ENCODE measurements around the gene ART3.
"Not testable (repeated sequence)": the region's sequence is repeated elsewhere in the genome, so short reads cannot be mapped to it uniquely, and the experiment has no call there.

The ART3 gene

GRCh38 chr4:76074468-76074867 lies at the start of gene ART3:
ART3 (plus strand) TSS chr4:76074709; CDS start chr4:76075890, 1,181 bp downstream.
- no peak for DNase-seq (ENCODE audit: low read depth)

- peak; percentile 16 for DNase-seq (ENCODE audit: low read depth)
Measured at GRCh38 chr4:76028350-76028765, 46.2 kb upstream of the ART3 start.

GRCh38 chr4:76029300-76029699 lies 45.2 kb upstream of the ART3 start:
- DNase-seq (ENCODE audit: low read depth), result no peak

GRCh38 chr4:76035141-76035540 lies 39.4 kb upstream of the ART3 start:
- DNase-seq (ENCODE audit: low read depth), result no peak

- peak; percentile 11 for DNase-seq (ENCODE audit: low read depth)
Measured at GRCh38 chr4:76035799-76036380, 38.6 kb upstream of the ART3 start, which contains the start of gene CXCL11. CXCL11 (minus strand) TSS chr4:76036070; CDS start chr4:76035987, 83 bp downstream.

GRCh38 chr4:76036855-76037254 lies 37.7 kb upstream of the ART3 start:
- DNase-seq (ENCODE audit: low read depth), result no peak

GRCh38 chr4:76042241-76042998 lies 32.1 kb upstream of the ART3 start:
- peak; percentile 50 for DNase-seq (ENCODE audit: low read depth)

GRCh38 chr4:76043306-76043705 lies 31.2 kb upstream of the ART3 start:
- not testable (repeated sequence) for DNase-seq (ENCODE audit: low read depth)

- DNase-seq (ENCODE audit: low read depth), result not testable (repeated sequence)
Measured at GRCh38 chr4:76044686-76045085, 29.8 kb upstream of the ART3 start.

- not testable (repeated sequence) for DNase-seq (ENCODE audit: low read depth)
Measured at GRCh38 chr4:76049860-76050416, 24.6 kb upstream of the ART3 start.

GRCh38 chr4:76050560-76051050 lies 23.9 kb upstream of the ART3 start:
- DNase-seq (ENCODE audit: low read depth), result not testable (repeated sequence)

GRCh38 chr4:76053730-76054129 lies 20.8 kb upstream of the ART3 start:
- no peak for DNase-seq (ENCODE audit: low read depth)

GRCh38 chr4:76055016-76055415 lies 19.5 kb upstream of the ART3 start:
- DNase-seq (ENCODE audit: low read depth), result no peak

GRCh38 chr4:76055421-76055820 lies 19.1 kb upstream of the ART3 start:
- no peak for DNase-seq (ENCODE audit: low read depth)

GRCh38 chr4:76058302-76058701 lies 16.2 kb upstream of the ART3 start:
- DNase-seq (ENCODE audit: low read depth), result no peak

- no peak for DNase-seq (ENCODE audit: low read depth)
Measured at GRCh38 chr4:76058888-76059426, 15.6 kb upstream of the ART3 start.

- DNase-seq (ENCODE audit: low read depth), result peak; percentile 31
Measured at GRCh38 chr4:76059750-76060149, 14.8 kb upstream of the ART3 start.

- no peak for DNase-seq (ENCODE audit: low read depth)
Measured at GRCh38 chr4:76060506-76060905, 14.0 kb upstream of the ART3 start.

- DNase-seq (ENCODE audit: low read depth), result no peak
Measured at GRCh38 chr4:76061421-76061820, 13.1 kb upstream of the ART3 start.

GRCh38 chr4:76061982-76062381 lies 12.5 kb upstream of the ART3 start:
- no peak for DNase-seq (ENCODE audit: low read depth)

- no peak for DNase-seq (ENCODE audit: low read depth)
Measured at GRCh38 chr4:76066546-76066945, 8.0 kb upstream of the ART3 start.

GRCh38 chr4:76067652-76068286 lies 6.7 kb upstream of the ART3 start:
- peak; percentile 71 for DNase-seq (ENCODE audit: low read depth)

All from iris pigment epithelial cell (primary cell).